ENCODE data around the gene SPDYA. TPM values are rescaled to one million over a fixed set of nuclear protein-coding genes. Genes with fewer than 3 reads are reported as not detected.

SPDYA gene
- 0.10 and 0.62 TPM in 2 replicates for total RNA-seq

GRCh38 chr2:28810384-28811285 lies at the start of gene SPDYA:
Gene SPDYA (plus strand): TSS chr2:28810834. CDS start chr2:28816015, 5,181 bp downstream.

GRCh38 chr2:28870146-28870891 lies 59.7 kb downstream of the SPDYA start, which contains the start of gene TRMT61B:
Gene TRMT61B (minus strand): TSS chr2:28870309. CDS start chr2:28870277, 32 bp downstream.

GRCh38 chr2:28894470-28895188 lies 84.0 kb downstream of the SPDYA start, which contains the start of gene WDR43:
Gene WDR43 (plus strand): TSS chr2:28894667. CDS start chr2:28894699, 32 bp downstream.

Other genes starting within 250 kb of the SPDYA start
- gene PPP1CB, start 59.0 kb upstream of the SPDYA start, total RNA-seq, result 64.2 and 84.6 TPM in 2 replicates
- gene TRMT61B, start 59.5 kb downstream of the SPDYA start, total RNA-seq, result 9.6 and 9.7 TPM in 2 replicates
- gene WDR43, start 83.8 kb downstream of the SPDYA start, total RNA-seq, result 28.0 and 31.0 TPM in 2 replicates
- 0.94 and 1.9 TPM in 2 replicates for gene TOGARAM2, start 170.5 kb downstream of the SPDYA start, total RNA-seq

Measured in cardiac ventricle fibroblast (primary cell).